SU-DHL-6 (cell line): Measurements from ENCODE around the gene ATF6.

Experiments
- H2AFZ ChIP-seq: fragments of 200-600 bp; sonication (generic); 2 replicates; pipeline ENCODE4 v1.6.1; 2014; ENCODE audit warnings: low read depth, mild to moderate bottlenecking, moderate library complexity, mixed read lengths, antibody characterized with exemption, low read length; ENCODE audit not compliant: severe bottlenecking
- H3F3A ChIP-seq: fragments of 200-600 bp; shearing (Covaris generic); 2 replicates; pipeline ENCODE4 v1.6.0; 2016; ENCODE audit warnings: antibody characterized with exemption, mild to moderate bottlenecking; ENCODE audit not compliant: insufficient read depth
- H3K27ac ChIP-seq: fragments of 200-600 bp; sonication (generic); 2 replicates; pipeline ENCODE4 v1.5.1; 2016; ENCODE audit warnings: low read depth, mild to moderate bottlenecking, low read length, moderate library complexity, mixed read lengths
- H3K27me3 ChIP-seq: fragments of 200-600 bp; sonication (generic), shearing (Covaris generic); 2 replicates; pipeline ENCODE4 v1.6.0; 2014; ENCODE audit warnings: mild to moderate bottlenecking, low read length
- H3K36me3 ChIP-seq: fragments of 200-600 bp; sonication (generic); 2 replicates; pipeline ENCODE4 v1.6.1; 2014; ENCODE audit warnings: mild to moderate bottlenecking, low read length, mixed read lengths
- H3K4me2 ChIP-seq: fragments of 300-600, 200-600 bp; shearing (Covaris generic), sonication (generic); 2 replicates; pipeline ENCODE4 v1.6.0; 2014; ENCODE audit warnings: low read length, low read depth, mild to moderate bottlenecking; ENCODE audit not compliant: poor library complexity, severe bottlenecking
- H3K4me3 ChIP-seq: fragments of 200-600 bp; sonication (generic); 2 replicates; pipeline ENCODE4 v1.5.1; 2014; ENCODE audit warnings: antibody characterized with exemption, low read length, mild to moderate bottlenecking, mixed read lengths; ENCODE audit not compliant: insufficient read depth, poor library complexity, severe bottlenecking
- H3K79me2 ChIP-seq: fragments of 200-600 bp; sonication (generic); 2 replicates; pipeline ENCODE4 v1.6.1; 2014; ENCODE audit warnings: mild to moderate bottlenecking, low read length, moderate library complexity; ENCODE audit not compliant: insufficient read depth
- H3K9ac ChIP-seq: fragments of 200-600 bp; sonication (generic); 2 replicates; pipeline ENCODE4 v1.7.0; 2014; ENCODE audit warnings: mild to moderate bottlenecking, low read length
- H3K9me2 ChIP-seq: fragments of 200-600 bp; sonication (generic); replicated peaks from 2 replicates; pipeline ENCODE4 v1.6.1; 2014; ENCODE audit warnings: low read length; ENCODE audit not compliant: insufficient read depth
- H3K9me3 ChIP-seq: fragments of 200-600 bp; sonication (generic); 2 replicates; pipeline ENCODE4 v1.6.1; 2014; ENCODE audit warnings: low read length, mixed read lengths; ENCODE audit not compliant: insufficient read depth
- H4K20me1 ChIP-seq: fragments of 200-600 bp; sonication (generic); 2 replicates; pipeline ENCODE4 v1.6.1; 2014; ENCODE audit warnings: low read depth, mild to moderate bottlenecking, antibody characterized with exemption, low read length, moderate library complexity, mixed read lengths
- EZH2phosphoT487 ChIP-seq: fragments of 200-600 bp; sonication (generic), shearing (Covaris generic); conservative IDR thresholded peaks from 2 replicates; pipeline ENCODE4 v1.6.1; 2018; ENCODE audit warnings: mild to moderate bottlenecking, antibody characterized with exemption, low read length, moderate library complexity, mixed read lengths
- TF ChIP-seq, protein P1 (sequence below): fragments of 200-600 bp; sonication (generic); IDR thresholded peaks from one replicate; pipeline ENCODE4 v1.5.1; 2017; ENCODE audit warnings: antibody characterized with exemption, mild to moderate bottlenecking, low read length, moderate library complexity; ENCODE audit not compliant: insufficient read depth, poor library complexity, severe bottlenecking

ATF6 gene

DNA sequence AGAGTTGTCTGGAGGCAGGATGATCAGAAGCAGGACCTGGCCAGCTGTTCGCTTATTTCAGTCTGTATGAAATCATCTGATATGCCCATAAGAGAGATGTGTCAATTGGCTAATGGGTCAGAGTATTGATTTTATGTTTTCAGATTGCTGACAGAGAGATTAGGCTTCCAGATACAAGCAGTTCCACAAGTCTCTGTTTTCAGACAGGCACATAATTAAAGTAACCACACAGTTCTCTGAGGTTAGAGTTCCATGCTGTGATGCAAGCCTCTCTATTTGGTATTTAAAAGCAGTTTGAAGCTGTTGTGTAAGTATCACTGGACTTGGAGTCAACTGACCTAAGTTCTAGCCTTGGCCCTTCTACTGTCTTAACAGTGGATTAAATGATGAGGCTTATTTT, 50.1 kb downstream of the ATF6 start:
- Histone ChIP-seq H3K9ac (no peak overlapping the region), H3K36me3 (peaks cover 18% of the 10 kb centered on the region; the same call in 1 of the 2 replicates), H4K20me1 (no peaks in the 10 kb centered on the region), H3K79me2 (peaks cover 7% of the 10 kb centered on the region), H3K27ac (no peak overlapping the region), H3K9me3 (no peaks in the 10 kb centered on the region), H3K4me2 (no peak overlapping the region), H3K9me2 (no peaks in the 10 kb centered on the region), H3K27me3 (no peaks in the 10 kb centered on the region), H3K4me3 (no peak overlapping the region), H3F3A (peaks cover 3% of the 10 kb centered on the region; the same call in 1 of the 2 replicates), H2AFZ (no peak overlapping the region)
- TF ChIP-seq, protein P1, sequence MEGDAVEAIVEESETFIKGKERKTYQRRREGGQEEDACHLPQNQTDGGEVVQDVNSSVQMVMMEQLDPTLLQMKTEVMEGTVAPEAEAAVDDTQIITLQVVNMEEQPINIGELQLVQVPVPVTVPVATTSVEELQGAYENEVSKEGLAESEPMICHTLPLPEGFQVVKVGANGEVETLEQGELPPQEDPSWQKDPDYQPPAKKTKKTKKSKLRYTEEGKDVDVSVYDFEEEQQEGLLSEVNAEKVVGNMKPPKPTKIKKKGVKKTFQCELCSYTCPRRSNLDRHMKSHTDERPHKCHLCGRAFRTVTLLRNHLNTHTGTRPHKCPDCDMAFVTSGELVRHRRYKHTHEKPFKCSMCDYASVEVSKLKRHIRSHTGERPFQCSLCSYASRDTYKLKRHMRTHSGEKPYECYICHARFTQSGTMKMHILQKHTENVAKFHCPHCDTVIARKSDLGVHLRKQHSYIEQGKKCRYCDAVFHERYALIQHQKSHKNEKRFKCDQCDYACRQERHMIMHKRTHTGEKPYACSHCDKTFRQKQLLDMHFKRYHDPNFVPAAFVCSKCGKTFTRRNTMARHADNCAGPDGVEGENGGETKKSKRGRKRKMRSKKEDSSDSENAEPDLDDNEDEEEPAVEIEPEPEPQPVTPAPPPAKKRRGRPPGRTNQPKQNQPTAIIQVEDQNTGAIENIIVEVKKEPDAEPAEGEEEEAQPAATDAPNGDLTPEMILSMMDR: no peak
- TF ChIP-seq EZH2phosphoT487: no peak

GRCh38 chr1:161817176-161817730, 51.1 kb downstream of the ATF6 start:
- Histone ChIP-seq H3K4me2 (no peak overlapping the region), H3K9me3 (no peaks in the 10 kb centered on the region), H3K9ac (no peak overlapping the region), H3K79me2 (peaks cover 4% of the 10 kb centered on the region; the same call in 1 of the 2 replicates), H3F3A (peaks cover 3% of the 10 kb centered on the region; the same call in 1 of the 2 replicates), H3K4me3 (no peak overlapping the region), H3K9me2 (no peaks in the 10 kb centered on the region), H3K27ac (no peak overlapping the region), H3K27me3 (no peaks in the 10 kb centered on the region), H3K36me3 (peaks cover 20% of the 10 kb centered on the region; the same call in 1 of the 2 replicates), H4K20me1 (no peaks in the 10 kb centered on the region), H2AFZ (no peak overlapping the region)
- TF ChIP-seq, protein P1: no peak

DNA sequence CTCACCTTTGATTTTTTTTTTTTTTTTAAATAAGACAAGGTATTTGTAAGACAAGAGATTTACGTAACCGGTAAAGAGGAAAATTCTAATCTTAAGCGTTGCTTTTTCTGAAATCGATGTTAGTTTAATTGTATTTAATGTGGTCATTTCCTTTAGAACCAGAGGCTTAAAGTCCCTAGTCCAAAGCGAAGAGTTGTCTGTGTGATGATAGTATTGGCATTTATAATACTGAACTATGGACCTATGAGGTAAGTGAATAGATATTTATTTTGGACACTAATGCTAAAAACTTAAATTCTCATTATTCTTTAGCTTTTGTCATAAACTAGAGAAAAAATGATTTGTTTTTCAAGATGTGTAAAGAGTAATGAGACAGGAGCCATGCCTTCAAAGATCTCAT, 54.8 kb downstream of the ATF6 start:
- H3K9ac ChIP-seq: no peak overlapping the region
- H3K27me3 ChIP-seq: no peaks in the 10 kb centered on the region
- peaks cover 4% of the 10 kb centered on the region; the same call in 1 of the 2 replicates for H3K79me2 ChIP-seq
- H3F3A ChIP-seq: no peaks in the 10 kb centered on the region
- TF ChIP-seq, protein P1: no peak
- TF ChIP-seq EZH2phosphoT487: no peak
- H3K9me2 ChIP-seq: no peaks in the 10 kb centered on the region
- no peaks in the 10 kb centered on the region for H4K20me1 ChIP-seq
- no peak overlapping the region for H3K4me2 ChIP-seq
- no peak overlapping the region for H3K4me3 ChIP-seq
- H2AFZ ChIP-seq: no peak overlapping the region
- no peak overlapping the region for H3K27ac ChIP-seq
- peaks cover 28% of the 10 kb centered on the region; the same call in 1 of the 2 replicates for H3K36me3 ChIP-seq
- H3K9me3 ChIP-seq: no peaks in the 10 kb centered on the region
